Dedifferentiated amniotic fluid mesenchymal stem cell (primary cell): Measurements from ENCODE around the gene CAMK1D.
A peak's percentile ranks its signal among the peaks of the same experiment; 100 is the strongest.
"Not testable (repeated sequence)": the region's sequence is repeated elsewhere in the genome, so short reads cannot be mapped to it uniquely, and the experiment has no call there.

Experiments used
- DNase-seq: peaks from one replicate; pipeline ENCODE4 v3.0.0-alpha.2; 2016; ENCODE audit errors: extremely low spot score

CAMK1D gene

GRCh38 chr10:12699258-12699700 lies 349.9 kb downstream of the CAMK1D start:
- DNase-seq, result no peak

DNA sequence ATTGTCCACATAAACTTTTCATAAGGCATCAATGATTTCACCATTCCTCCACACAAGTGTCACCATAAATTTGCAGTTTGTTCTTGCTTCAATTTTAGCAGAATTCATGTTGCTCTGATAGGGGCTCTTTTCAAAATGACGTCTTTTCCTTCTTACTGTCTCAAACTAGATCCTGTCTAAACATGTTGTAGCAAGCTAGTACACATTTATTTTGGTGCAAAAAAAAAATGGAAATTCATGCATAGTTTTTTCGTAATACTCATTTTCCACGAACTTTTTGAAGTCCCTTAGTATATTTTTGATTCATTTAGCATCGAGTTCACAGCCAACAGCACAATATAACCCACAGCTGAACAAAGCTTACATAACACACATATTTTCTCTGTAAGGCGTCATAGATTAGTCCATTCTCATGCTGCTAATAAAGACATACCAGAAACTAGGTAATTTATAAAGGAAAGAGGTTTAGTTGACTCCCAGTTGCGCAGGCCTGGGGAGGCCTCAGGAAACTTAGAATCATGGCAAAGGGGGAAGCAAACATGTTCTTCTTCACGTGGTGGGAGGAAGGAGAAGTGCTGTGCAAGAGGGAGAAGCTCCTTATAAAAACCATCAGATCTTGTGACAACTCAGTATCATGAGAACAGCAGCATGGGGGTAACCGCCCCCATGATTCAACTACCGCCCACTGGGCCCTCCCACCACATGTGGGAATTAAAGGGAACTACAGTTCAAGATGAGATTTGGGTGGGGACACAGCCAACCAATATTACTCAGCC lies 350.6 kb downstream of the CAMK1D start:
- no peak for DNase-seq

DNA sequence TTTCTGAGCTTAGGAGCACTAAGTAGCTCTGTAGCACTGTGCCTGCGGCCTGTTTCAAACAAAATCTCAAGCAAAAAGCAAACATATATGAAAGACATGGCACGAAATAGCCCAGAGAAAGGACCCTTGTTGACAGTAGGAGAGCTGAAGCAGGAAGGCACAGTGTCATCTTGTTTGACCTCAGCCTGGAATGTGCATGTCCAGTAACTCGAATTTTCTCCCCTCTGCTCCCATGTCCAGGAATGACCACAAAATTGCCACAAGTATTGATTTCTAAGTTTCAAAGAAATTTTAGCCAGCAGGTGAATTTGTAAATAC lies 351.2 kb downstream of the CAMK1D start:
- no peak for DNase-seq

- DNase-seq, result no peak
Measured at GRCh38 chr10:12701696-12702095, 352.3 kb downstream of the CAMK1D start.

DNA sequence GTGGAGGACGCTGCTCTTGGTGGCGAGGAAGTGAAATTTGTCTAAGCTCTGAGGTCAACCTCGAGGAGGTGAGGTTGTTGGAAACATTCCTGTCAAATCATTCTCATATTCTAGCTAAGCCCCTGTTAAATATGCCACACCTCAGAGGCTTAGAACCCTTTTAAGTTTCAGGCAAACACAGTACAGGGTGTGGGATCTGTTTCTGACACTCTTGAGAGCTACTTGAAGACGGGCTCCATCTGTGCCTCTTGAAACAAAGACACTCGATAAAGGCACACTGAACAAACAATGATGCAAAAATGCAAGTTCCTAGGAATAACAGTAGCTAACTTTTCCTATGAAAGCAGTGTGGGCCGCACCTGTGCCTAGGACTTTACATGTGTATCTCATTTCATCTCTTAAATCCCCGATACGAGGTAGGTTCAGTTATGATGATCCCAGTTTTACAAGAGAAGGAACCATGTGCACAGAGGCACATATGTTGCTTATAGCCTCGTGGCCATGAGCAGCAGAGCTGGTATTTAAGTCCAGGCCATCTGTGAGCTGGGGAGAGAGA lies 352.9 kb downstream of the CAMK1D start:
- DNase-seq, result no peak

- no peak for DNase-seq
Measured at GRCh38 chr10:12703126-12703525, 353.8 kb downstream of the CAMK1D start.

- DNase-seq, result peak; percentile 80
Measured at GRCh38 chr10:12703813-12704212, 354.5 kb downstream of the CAMK1D start.

DNA sequence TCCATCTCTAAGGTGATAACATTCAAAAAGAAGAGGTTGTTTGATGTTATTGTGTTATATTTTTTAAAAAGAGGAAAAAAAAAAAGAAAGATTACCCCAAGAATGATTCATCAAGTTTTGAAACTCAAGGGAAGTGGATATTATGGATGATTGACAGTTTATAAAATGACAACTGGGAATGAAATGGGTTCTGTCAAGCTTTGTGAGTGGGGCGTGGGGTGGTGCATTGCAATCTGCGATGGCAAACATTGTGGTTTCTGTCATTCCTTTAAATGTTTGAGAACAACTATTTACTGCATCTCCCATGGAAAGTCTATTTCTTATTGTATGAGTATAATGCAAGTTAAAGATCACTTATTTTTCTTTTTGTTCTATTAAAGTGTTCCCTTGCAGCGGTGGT lies 355.1 kb downstream of the CAMK1D start:
- no peak for DNase-seq

GRCh38 chr10:12705943-12706342 lies 356.6 kb downstream of the CAMK1D start:
- DNase-seq, result peak; percentile 14

GRCh38 chr10:12707461-12708185 lies 358.3 kb downstream of the CAMK1D start:
- DNase-seq, result peak; percentile 90

DNA sequence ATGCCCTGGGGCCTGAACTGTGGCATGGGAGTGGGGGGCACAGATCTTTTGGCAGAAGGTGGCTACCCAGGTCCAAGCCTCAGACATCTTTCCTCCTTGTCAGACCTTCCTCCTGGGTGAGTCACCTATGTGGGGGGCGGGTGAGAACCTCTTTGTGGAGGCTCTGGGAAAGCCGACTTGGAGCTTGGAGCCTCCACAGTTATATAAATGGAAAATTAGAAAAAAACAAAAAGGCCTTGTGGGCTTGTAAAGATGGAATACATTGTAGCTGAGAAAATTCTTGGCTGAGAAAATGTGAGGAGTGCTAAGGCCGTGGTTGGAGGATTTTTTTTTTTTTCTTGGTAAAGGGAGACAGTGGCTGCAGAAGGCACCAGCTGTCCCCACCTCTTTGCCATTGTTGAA lies 359.7 kb downstream of the CAMK1D start:
- DNase-seq, result no peak

DNA sequence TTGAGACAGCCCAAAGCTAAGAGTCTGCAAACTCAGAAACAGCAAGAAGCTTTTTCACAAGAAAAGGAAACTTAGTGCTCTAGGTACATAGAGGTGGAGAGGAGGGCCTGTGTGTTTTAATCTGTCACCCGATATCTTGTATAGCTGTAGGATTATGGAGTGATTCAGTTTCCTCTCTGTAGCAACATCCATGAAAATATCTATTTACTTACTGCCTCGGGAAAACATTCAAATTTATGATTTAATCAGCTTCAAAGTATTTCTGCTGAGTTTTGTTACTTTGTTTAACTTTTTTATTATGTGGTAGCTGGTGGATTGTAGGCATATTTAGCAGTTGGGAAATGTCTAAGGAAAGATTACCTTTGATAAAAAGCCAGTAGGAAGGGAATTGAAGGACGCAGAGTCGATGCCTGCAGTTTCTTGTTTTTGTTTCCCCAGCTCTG lies 360.2 kb downstream of the CAMK1D start:
- DNase-seq, result peak; percentile 67

GRCh38 chr10:12710157-12710556 lies 360.8 kb downstream of the CAMK1D start:
- DNase-seq, result no peak

- peak; percentile 90 for DNase-seq
Measured at GRCh38 chr10:12710594-12711349, 361.4 kb downstream of the CAMK1D start.

DNA sequence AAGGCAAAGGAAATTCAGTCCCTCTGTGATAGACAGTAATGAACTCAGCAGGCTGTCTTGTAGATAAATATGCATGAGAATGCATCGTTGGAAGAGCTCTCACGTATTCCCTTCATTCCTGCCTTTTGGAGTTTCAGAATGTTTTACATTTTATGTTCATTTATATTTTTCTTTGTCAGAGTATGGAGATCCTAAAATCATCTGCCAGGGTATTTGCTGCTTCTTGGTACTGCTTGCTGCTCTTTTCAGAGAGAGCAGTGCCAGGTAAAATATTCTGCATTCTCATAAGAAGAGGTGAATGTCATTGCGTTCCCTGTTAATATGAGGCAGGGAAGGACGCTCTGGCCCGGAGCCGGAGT lies 362.0 kb downstream of the CAMK1D start:
- no peak for DNase-seq

DNA sequence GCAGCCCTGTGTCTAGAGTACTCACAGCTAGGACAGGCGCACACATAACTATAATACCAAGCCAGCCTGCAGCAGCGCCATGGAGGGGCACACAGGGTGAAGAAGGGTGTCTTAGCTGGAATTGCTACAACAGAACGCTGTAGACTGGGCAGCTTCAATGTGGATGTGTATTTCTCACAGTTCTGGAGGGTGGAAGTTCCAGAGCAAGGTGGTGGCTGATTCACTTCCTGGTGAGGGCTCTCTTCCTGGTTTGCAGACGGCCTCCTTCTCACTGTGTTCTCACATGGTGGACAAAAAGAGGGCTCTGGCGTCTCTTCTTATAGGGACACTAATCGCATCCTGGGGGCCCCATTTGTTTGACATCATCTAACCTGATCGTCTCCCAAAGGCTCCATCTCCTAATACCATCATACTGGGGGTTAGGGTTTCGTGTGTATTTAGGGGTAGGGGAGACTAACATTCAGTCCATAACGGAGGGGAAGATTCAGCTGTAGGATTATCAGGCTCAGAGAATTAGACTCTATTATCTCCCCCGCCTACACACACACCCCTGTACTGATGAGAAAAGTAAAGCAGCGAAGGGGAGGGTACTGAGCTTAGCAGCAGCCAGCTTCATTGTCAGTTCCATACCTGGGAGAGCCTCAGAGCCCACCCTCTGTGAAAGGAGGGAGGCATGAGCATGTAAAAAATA lies 363.1 kb downstream of the CAMK1D start:
- DNase-seq, result no peak

GRCh38 chr10:12712984-12713316 lies 363.6 kb downstream of the CAMK1D start:
- not testable (repeated sequence) for DNase-seq

DNA sequence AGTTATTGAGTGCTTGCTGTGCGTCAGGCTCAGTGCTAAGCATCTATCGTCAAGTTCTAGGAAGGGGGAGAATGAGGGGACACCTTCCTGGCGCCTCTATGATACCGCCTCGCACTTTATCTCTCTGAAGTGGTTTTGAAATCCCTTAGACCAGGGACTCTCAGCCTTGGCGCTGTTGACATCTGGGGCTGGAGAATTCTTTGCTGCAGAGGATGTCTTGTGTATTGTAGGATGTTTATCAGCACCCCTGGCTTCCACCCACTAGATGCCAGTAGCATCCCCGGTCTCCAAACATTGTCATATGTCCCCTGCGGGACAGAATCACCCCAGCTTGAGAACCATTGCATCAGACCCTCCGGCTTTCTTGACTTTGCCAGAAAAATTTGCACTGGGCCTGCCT lies 366.7 kb downstream of the CAMK1D start:
- no peak for DNase-seq

DNA sequence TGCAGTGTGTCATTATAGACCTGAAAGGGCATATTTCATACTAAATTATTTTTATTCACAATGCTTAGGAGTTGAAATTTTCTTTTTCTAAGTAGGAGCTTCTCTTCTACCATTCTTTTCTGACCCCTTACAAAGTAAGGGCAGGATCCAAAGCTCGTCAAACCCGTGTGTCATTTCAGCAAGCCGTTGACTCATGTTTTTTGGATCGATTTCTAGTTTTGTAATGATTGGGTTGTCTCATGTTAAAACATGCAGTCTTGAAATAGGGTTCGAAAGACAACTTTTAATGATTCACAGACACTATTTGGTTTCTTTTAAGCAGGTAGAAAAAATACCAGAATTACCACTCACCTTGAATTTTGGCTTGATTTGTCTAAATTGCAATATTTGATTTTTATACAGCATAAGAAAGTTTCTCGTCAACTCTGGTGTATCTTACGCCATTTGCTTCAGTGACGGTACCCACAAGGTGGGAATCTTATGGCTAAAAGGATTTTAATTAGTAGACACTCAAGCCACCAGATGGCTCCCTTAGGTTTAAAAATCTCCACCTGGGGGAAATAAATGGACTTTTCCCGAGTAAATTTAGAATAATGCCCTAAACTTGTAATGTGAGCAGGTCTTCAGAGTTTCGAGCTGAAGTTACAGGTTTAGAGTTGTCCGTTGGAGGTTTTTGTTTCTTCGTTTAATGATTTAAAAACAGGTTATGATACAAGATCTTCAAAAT lies 368.8 kb downstream of the CAMK1D start:
- DNase-seq, result no peak

GRCh38 chr10:12719365-12719764 lies 370.0 kb downstream of the CAMK1D start:
- no peak for DNase-seq
